PC-3 (cell line): ENCODE data around the gene PTPRE. TPM values are rescaled to one million over a fixed set of nuclear protein-coding genes. Genes with fewer than 3 reads are reported as not detected.

Source experiments
- ATAC-seq: fragments of 200-7000 bp; cut with Tn5 transposase; 2 replicates; pipeline ENCODE4 v1.9.1; 2020; ENCODE audit warnings: mild to moderate bottlenecking, moderate library complexity
- BruUV-seq: library from RNA; stranded (reverse); fragments of 400-500 nt; replicated peaks from 2 replicates; lab custom pipeline; 2021; lab: Mats Ljungman, UMichigan
- CTCF ChIA-PET: fragments of 300-600 bp; sonication (Branson Sonifier 250); formaldehyde crosslinking; loops from one replicate; lab custom pipeline; 2022; ENCODE audit warnings: antibody characterized with exemption; lab: Charles Lee
- POLR2A ChIA-PET: fragments of 300-600 bp; sonication (Branson Sonifier 250); formaldehyde crosslinking; loops from one replicate; lab custom pipeline; 2022; ENCODE audit warnings: antibody characterized with exemption; ENCODE audit not compliant: unreplicated experiment; lab: Charles Lee
- DNase-seq: peaks from one replicate; pipeline ENCODE4 v3.0.0-alpha.2; 2015
- H2AFZ ChIP-seq: fragments of 300-600 bp; sonication (generic); 2 replicates; pipeline ENCODE4 v1.6.0; 2016; ENCODE audit warnings: antibody characterized with exemption, low read length
- H3F3A ChIP-seq: fragments of 300-600 bp; sonication (generic); one replicate; pipeline ENCODE4 v1.6.0; 2017; ENCODE audit warnings: antibody characterized with exemption, low read length, control low read depth, mild to moderate bottlenecking; ENCODE audit not compliant: unreplicated experiment
- H3K27ac ChIP-seq: fragments of 300-600 bp; sonication (generic); 2 replicates; pipeline ENCODE4 v1.5.1; 2016; ENCODE audit warnings: mild to moderate bottlenecking, low read length
- H3K27me3 ChIP-seq: fragments of 300-600 bp; sonication (generic); 2 replicates; pipeline ENCODE4 v1.6.1; 2016; ENCODE audit warnings: low read length, mixed read lengths
- H3K36me3 ChIP-seq: fragments of 300-600 bp; sonication (generic); 2 replicates; pipeline ENCODE4 v1.6.1; 2016; ENCODE audit warnings: low read depth, mixed run types, low read length, mixed read lengths
- H3K4me1 ChIP-seq: fragments of 300-600 bp; sonication (generic); 2 replicates; pipeline ENCODE4 v1.5.1; 2016; ENCODE audit warnings: low read length; ENCODE audit not compliant: insufficient read depth
- H3K4me2 ChIP-seq: fragments of 300-600 bp; sonication (generic); 2 replicates; pipeline ENCODE4 v1.6.0; 2016; ENCODE audit warnings: low read length
- H3K4me3 ChIP-seq: fragments of 300-600 bp; sonication (generic); 2 replicates; pipeline ENCODE4 v1.5.1; 2016; ENCODE audit warnings: mild to moderate bottlenecking, low read length, mixed read lengths
- H3K79me2 ChIP-seq: fragments of 300-600 bp; sonication (generic); 2 replicates; pipeline ENCODE4 v1.6.1; 2017; ENCODE audit warnings: low read length, mixed read lengths
- H3K9ac ChIP-seq: fragments of 300-600 bp; sonication (generic); 2 replicates; pipeline ENCODE4 v1.6.0; 2016; ENCODE audit warnings: mild to moderate bottlenecking, low read length
- H3K9me2 ChIP-seq: fragments of 300-600 bp; sonication (generic); replicated peaks from 2 replicates; pipeline ENCODE4 v1.6.1; 2016; ENCODE audit warnings: mixed run types, low read length, mixed read lengths
- H3K9me3 ChIP-seq: fragments of 300-600 bp; sonication (generic); 2 replicates; pipeline ENCODE4 v1.6.1; 2016; ENCODE audit warnings: low read length, mixed read lengths
- H4K20me1 ChIP-seq: fragments of 300-600 bp; sonication (generic); 2 replicates; pipeline ENCODE4 v1.6.1; 2016; ENCODE audit warnings: low read length, mixed read lengths
- CTCF ChIP-seq: fragments of 300-600 bp; sonication (generic); conservative IDR thresholded peaks from 2 replicates; pipeline ENCODE4 v1.5.1; 2017; ENCODE audit warnings: antibody characterized with exemption, low read depth, mild to moderate bottlenecking, low read length
- EZH2 ChIP-seq: fragments of 300-600 bp; sonication (generic); IDR thresholded peaks from one replicate; pipeline ENCODE4 v1.6.1; 2017; ENCODE audit warnings: antibody characterized with exemption, mild to moderate bottlenecking, low read length; ENCODE audit not compliant: unreplicated experiment
- EZH2phosphoT487 ChIP-seq: fragments of 300-600 bp; sonication (generic); IDR thresholded peaks from 2 replicates; pipeline ENCODE4 v1.6.1; 2018; ENCODE audit warnings: mild to moderate bottlenecking, antibody characterized with exemption, low read length, borderline replicate concordance
- intact Hi-C: fragments of 100-400 bp; cut with micrococcal nuclease; formaldehyde crosslinking; loops from 2 replicates; pipeline ENCODE4 v1.9.0; 2023
- total RNA-seq: library from RNA; depleted of rRNA; stranded (reverse); fragments of >200 nt; gene quantifications from 2 replicates; pipeline ENCODE4 v1.2.3, GENCODE V29; 2014

PTPRE gene
- total RNA-seq, 1 experiment from 2014 or later = 3.1 TPM

DNA sequence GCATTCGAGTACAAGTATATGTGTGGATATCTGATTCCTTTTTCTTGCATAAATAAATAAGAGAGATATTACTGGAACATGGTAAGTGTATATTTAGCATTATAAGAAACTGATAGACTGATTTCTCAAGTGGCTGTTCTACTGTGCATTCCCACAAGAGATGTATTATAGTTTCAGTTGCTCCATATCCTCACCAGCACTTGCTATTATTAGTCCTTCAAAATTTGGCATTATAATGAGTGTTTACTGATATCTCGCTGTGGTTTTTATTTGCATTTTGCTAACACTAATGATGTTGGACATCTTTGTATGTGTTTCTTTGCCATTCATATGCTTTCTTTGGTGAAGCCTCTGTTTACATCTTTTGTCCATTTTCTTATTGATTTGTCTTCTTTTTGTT, 9.7 kb upstream of the PTPRE start:
- Histone ChIP-seq H3F3A (no peaks in the 10 kb centered on the region), H3K36me3 (no peaks in the 10 kb centered on the region), H2AFZ (no peak overlapping the region), H3K27me3 (no peaks in the 10 kb centered on the region), H3K79me2 (no peaks in the 10 kb centered on the region), H4K20me1 (no peaks in the 10 kb centered on the region), H3K27ac (no peak overlapping the region), H3K4me2 (no peak overlapping the region), H3K4me3 (no peak overlapping the region), H3K4me1 (no peaks in the 10 kb centered on the region), H3K9me3 (no peaks in the 10 kb centered on the region), H3K9me2 (no peaks in the 10 kb centered on the region), H3K9ac (no peak overlapping the region)
- no peak for ATAC-seq
- POLR2A ChIA-PET = no interaction called here
- CTCF ChIA-PET = no interaction called here
- TF ChIP-seq CTCF (no peak), EZH2 (no peak), EZH2phosphoT487 (no peak)
- BruUV-seq = no TSS peak
- intact Hi-C loops = no loop called here
- no peak for DNase-seq

DNA sequence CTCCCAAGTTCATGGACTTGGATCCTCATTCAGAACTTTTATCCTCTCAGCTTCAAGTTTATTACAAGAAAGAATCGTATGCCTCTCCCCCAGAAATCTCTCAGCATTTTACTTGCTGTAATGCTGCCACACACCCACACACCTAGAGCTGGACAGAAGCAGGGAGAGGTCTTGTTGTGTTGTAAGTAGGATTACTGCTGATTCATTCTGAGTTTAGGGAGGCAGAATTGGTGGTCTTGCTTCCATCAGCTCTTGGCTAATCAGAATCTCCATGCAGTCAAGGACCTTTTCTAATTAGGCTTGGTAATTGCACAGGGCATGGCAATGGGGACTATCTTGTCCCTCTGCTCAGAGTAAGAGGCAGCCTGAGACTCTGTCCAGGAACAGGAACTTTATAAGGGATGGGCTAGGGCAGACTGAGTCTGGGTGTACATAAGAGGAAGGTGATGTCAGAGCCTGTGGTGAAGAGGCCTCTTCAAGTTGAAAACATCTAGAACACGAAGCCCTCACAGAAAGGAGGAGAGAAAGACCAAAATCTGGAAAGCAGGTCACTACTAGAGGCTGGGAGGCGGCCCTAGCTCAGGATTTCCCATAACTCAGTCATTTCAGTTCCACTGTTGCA, 7.0 kb upstream of the PTPRE start:
- ATAC-seq (no peak), DNase-seq (no peak)
- H4K20me1 ChIP-seq = no peaks in the 10 kb centered on the region
- intact Hi-C loops = no loop called here
- POLR2A ChIA-PET = no interaction called here
- H3K9ac ChIP-seq = no peak overlapping the region
- CTCF ChIA-PET = interaction anchor here (0.7 kb wide), 1 partner anchor 19 kb away, joined by 3 read pairs; no protein-coding TSS in a partner anchor
- no peaks in the 10 kb centered on the region for H3F3A ChIP-seq
- no peak overlapping the region for H3K4me3 ChIP-seq
- H2AFZ ChIP-seq = no peak overlapping the region
- H3K9me2 ChIP-seq = no peaks in the 10 kb centered on the region
- no TSS peak for BruUV-seq
- no peaks in the 10 kb centered on the region for H3K36me3 ChIP-seq
- no peaks in the 10 kb centered on the region for H3K27me3 ChIP-seq
- no peaks in the 10 kb centered on the region for H3K79me2 ChIP-seq
- no peaks in the 10 kb centered on the region for H3K4me1 ChIP-seq
- no peaks in the 10 kb centered on the region for H3K9me3 ChIP-seq
- no peak for TF ChIP-seq CTCF
- no peak for TF ChIP-seq EZH2
- no peak for TF ChIP-seq EZH2phosphoT487
- no peak overlapping the region for H3K27ac ChIP-seq
- no peak overlapping the region for H3K4me2 ChIP-seq

DNA sequence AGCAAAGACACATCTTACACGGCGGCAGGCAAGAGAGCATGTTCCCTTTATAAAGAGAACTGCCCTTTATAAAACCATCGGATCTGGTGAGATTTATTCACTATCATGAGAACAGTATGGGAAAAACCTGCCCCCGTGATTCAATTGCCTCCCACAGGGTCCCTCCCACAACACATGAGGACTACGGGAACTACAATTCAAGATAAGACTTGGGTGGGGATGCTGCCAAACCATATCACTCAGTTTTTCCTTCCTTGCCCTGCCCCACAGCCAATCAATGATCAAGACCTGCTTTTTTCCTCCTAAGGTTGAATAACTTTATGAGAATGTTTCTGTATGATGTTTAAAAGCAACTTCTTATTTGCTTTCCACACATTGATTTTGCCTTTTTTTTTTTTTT, 3.1 kb upstream of the PTPRE start:
- no peak for DNase-seq
- H3K4me3 ChIP-seq = no peak overlapping the region
- H3K9me3 ChIP-seq = no peaks in the 10 kb centered on the region
- H3K27me3 ChIP-seq = no peaks in the 10 kb centered on the region
- no peak overlapping the region for H3K27ac ChIP-seq
- H3K79me2 ChIP-seq = no peaks in the 10 kb centered on the region
- intact Hi-C loops = no loop called here
- ChIA-PET CTCF (no interaction called here), POLR2A (no interaction called here)
- no peak overlapping the region for H3K9ac ChIP-seq
- BruUV-seq = no TSS peak
- H3K36me3 ChIP-seq = no peaks in the 10 kb centered on the region
- ATAC-seq = no peak
- no peak overlapping the region for H3K4me2 ChIP-seq
- TF ChIP-seq EZH2 (no peak), CTCF (no peak), EZH2phosphoT487 (no peak)
- H3K4me1 ChIP-seq = peaks cover 16% of the 10 kb centered on the region
- H4K20me1 ChIP-seq = no peaks in the 10 kb centered on the region
- no peaks in the 10 kb centered on the region for H3K9me2 ChIP-seq
- no peaks in the 10 kb centered on the region for H3F3A ChIP-seq
- no peak overlapping the region for H2AFZ ChIP-seq
